ENCODE data around the gene SLC30A3. TPM values are rescaled to one million over a fixed set of nuclear protein-coding genes. Genes with fewer than 3 reads are reported as not detected.

Gene SLC30A3
- total and polyA plus RNA-seq, 2 of the 13 experiments (the other 11 are each of a cell fraction or from before 2014, with no cell fraction given) = 0.38 to 0.79 TPM

GRCh38 chr2:27249891-27250651 is 12.8 kb downstream of the SLC30A3 start (continued):
- TF ChIP-seq ZNF574 (CRISPR knock-in tag; IDR thresholded peaks at IDR 0.05) = peak; percentile 77
- TF ChIP-seq MYC (CRISPR knock-in tag; IDR thresholded peaks at IDR 0.05; ENCODE audit: borderline replicate concordance) = peak; percentile 70
- TF ChIP-seq CREM (IDR thresholded peaks at IDR 0.05) = no peak
- TF ChIP-seq CREM (CRISPR knock-in tag; IDR thresholded peaks at IDR 0.05) = no peak
- TF ChIP-seq NFYB (CRISPR knock-in tag; IDR thresholded peaks at IDR 0.05) = no peak
- TF ChIP-seq ZEB1 (IDR thresholded peaks at IDR 0.05; ENCODE audit: insufficient replicate concordance, low read depth) = peak; percentile 61
- no peak for TF ChIP-seq RAD51 (IDR thresholded peaks at IDR 0.05; ENCODE audit: borderline replicate concordance)
- TF ChIP-seq MEF2D (CRISPR knock-in tag; IDR thresholded peaks at IDR 0.05) = peak; percentile 59; the same call in 1 of the 2 replicates
- TF ChIP-seq CAMTA2 (CRISPR knock-in tag; IDR thresholded peaks at IDR 0.05; ENCODE audit: borderline replicate concordance) = 0 out of 2 replicates have a peak, but pooled peaks have one; percentile 43
- TF ChIP-seq POLR2AphosphoS2 (IDR thresholded peaks at IDR 0.05; ENCODE audit: low read depth, low read length) = no peak
- TF ChIP-seq AGO1 (IDR thresholded peaks at IDR 0.05; ENCODE audit: low read depth, low read length, poor library complexity, severe bottlenecking) = peak; percentile 75
- 0 out of 2 replicates have a peak, but pooled peaks have one; percentile 8 for TF ChIP-seq ZIK1 (CRISPR knock-in tag; IDR thresholded peaks at IDR 0.05; ENCODE audit: borderline replicate concordance, low read depth)
- 0 out of 2 replicates have a peak, but pooled peaks have one; percentile 21 for TF ChIP-seq ZNF704 (CRISPR knock-in tag; IDR thresholded peaks at IDR 0.05; ENCODE audit: borderline replicate concordance)
- no peak for TF ChIP-seq ARID3A (IDR thresholded peaks at IDR 0.05; ENCODE audit: low read depth, low read length)
- TF ChIP-seq PCBP1 (IDR thresholded peaks at IDR 0.05; ENCODE audit: borderline replicate concordance, low read depth, low read length) = no peak
- TF ChIP-seq ZNF280B (CRISPR knock-in tag; IDR thresholded peaks at IDR 0.05; ENCODE audit: borderline replicate concordance) = no peak
- 0 out of 2 replicates have a peak, but pooled peaks have one; percentile 12 for TF ChIP-seq MEIS2 (CRISPR knock-in tag; IDR thresholded peaks at IDR 0.05)
- peak; percentile 79 for TF ChIP-seq ZFP91 (CRISPR knock-in tag; IDR thresholded peaks at IDR 0.05; ENCODE audit: borderline replicate concordance)
- no peak for TF ChIP-seq SRSF9 (IDR thresholded peaks at IDR 0.05; ENCODE audit: borderline replicate concordance, insufficient read depth, low read depth, low read length, poor library complexity, severe bottlenecking)
